Sigmoid colon (tissue), 7 donors: ENCODE data around the gene CARD14. TPM values are rescaled to one million over a fixed set of nuclear protein-coding genes. Genes with fewer than 3 reads are reported as not detected.

Source experiments
- DNase-seq: peaks from one replicate; pipeline ENCODE4 v3.0.0-alpha.2; 2019
- H3K27ac ChIP-seq, 4 donors: fragments of 200-600 bp; sonication (generic); one replicate each; pipeline ENCODE4 v1.5.1; 2016 to 2019; ENCODE audit warnings: mild to moderate bottlenecking in 1 of 4
- H3K27me3 ChIP-seq, 3 donors: fragments of 200-600 bp; sonication (generic); one replicate each; pipeline ENCODE4 v1.5.1; 2019; ENCODE audit warnings: mild to moderate bottlenecking in 1 of 3
- H3K36me3 ChIP-seq, 4 donors: fragments of 200-600 bp; sonication (generic); one replicate each; pipeline ENCODE4 v1.5.1; 2016 to 2019
- H3K4me1 ChIP-seq, 4 donors: fragments of 200-600 bp; sonication (generic); one replicate each; pipeline ENCODE4 v1.5.1; 2017 to 2019
- H3K4me3 ChIP-seq, 4 donors: fragments of 200-600 bp; sonication (generic); one replicate each; pipeline ENCODE4 v1.5.1; 2017 to 2019; ENCODE audit warnings: mild to moderate bottlenecking in 2 of 4, moderate library complexity in 1 of 4
- H3K9me3 ChIP-seq, 4 donors: fragments of 200-600 bp in 3 of 4; sonication (generic) in 3 of 4; one replicate each; pipeline versions ENCODE4 v1.5.1 to v1.6.1; 2013 to 2019
- CTCF ChIP-seq, 4 experiments: fragments of 450-650 bp in 3 of 4; fragments of 200-600 bp in 1 of 4; IDR thresholded peaks; one replicate each; pipeline ENCODE4 v1.5.1; 2016 to 2019; ENCODE audit warnings: antibody characterized with exemption in 4 of 4, mild to moderate bottlenecking in 3 of 4, moderate library complexity in 2 of 4
- EP300 ChIP-seq, 4 donors: sonication (generic); formaldehyde crosslinking; IDR thresholded peaks; one replicate each; pipeline ENCODE4 v1.6.1; 2017; ENCODE audit warnings: antibody characterized with exemption in 4 of 4
- POLR2A ChIP-seq, 2 donors: fragments of 450-650 bp; IDR thresholded peaks; one replicate each; pipeline ENCODE4 v1.6.1; 2016; ENCODE audit warnings: antibody characterized with exemption in 2 of 2, mild to moderate bottlenecking in 2 of 2, moderate library complexity in 2 of 2
- POLR2AphosphoS5 ChIP-seq, 4 donors: sonication (generic); formaldehyde crosslinking; IDR thresholded peaks; one replicate each; pipeline ENCODE4 v1.6.1; 2017; ENCODE audit warnings: antibody characterized with exemption in 4 of 4
- WGBS, 2 donors: extraction: QIAGEN DNeasy Blood & Tissue Kit; methylation state at CpG; one replicate each; pipeline ENCODE4 v1.1.7; 2013; 5-methylcytosine and 5-hydroxymethylcytosine counted together
- intact Hi-C: fragments of 100-400 bp; cut with DNase I; formaldehyde crosslinking; loops from one replicate; pipeline ENCODE4 v1.15.1; 2023
- polyA plus RNA-seq, 3 donors: library from polyadenylated mRNA; stranded (reverse); fragments of 200-250 nt; gene quantifications; one replicate each; pipeline ENCODE4 v1.2.3, GENCODE V29; 2013
- total RNA-seq, 4 donors: library from RNA; depleted of rRNA; stranded (reverse); fragments of >200 nt; gene quantifications; one replicate each; pipeline ENCODE4 v1.1.0, GENCODE V29; 2016
- donor health status: healthy with polysubstance abuse.
- donor health status: Bipolar disorder and iron deficiency.
- donor health status: healthy.

Gene CARD14
- total and polyA plus RNA-seq, 7 donors: 0.23 to 1.8 (median 1.5) TPM; not detected in 4

DNA sequence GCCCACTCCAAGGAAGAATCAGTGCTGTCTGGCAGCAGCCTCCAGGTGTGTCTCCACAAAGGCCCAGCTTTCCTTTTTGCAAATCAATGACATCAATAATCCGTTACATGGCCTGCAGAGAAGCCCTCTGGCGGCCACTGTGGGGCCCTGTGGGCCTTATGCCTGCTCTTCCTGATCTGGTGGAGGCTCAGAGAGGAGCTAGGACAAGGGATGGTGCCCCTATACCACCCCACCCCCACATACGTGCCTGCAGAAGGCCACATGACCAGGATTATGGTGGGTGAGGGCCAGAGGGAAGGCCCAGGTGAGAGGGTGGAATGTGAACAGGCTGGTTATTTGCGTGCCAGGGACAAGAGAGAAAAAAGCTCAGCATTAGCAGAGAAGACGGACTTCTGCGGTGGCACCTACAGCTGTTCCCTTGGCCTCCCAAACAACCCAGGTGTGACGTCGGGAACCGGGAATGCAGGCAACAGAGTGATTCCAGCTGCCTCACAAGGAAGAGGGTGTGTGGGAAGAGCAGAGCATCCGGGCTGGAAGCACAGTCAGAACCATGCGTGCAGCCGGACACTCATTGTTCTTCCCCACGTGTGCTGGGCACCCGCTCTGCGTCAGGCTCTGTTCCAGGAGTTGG, 45.4 kb upstream of the CARD14 start:
- peak in 2 of 4 donors; percentile 14 to 16 for TF ChIP-seq POLR2AphosphoS5 (IDR thresholded peaks at IDR 0.05)
- no peak for TF ChIP-seq CTCF (IDR thresholded peaks at IDR 0.05)
- TF ChIP-seq EP300 (IDR thresholded peaks at IDR 0.05): no peak
- no peak overlapping the region for H3K4me3 ChIP-seq
- 57 to 66% methylated on average over 15 of the region's 15 CpGs for WGBS, 2 donors
- peaks cover 0 to 30% (median 0%) of the 10 kb centered on the region in 3 donors for H3K27me3 ChIP-seq
- intact Hi-C loops: no loop called here
- peaks cover 0 to 5% (median 0%) of the 10 kb centered on the region in 4 donors for H3K36me3 ChIP-seq
- DNase-seq: peak; percentile 60
- H3K9me3 ChIP-seq: no peaks in the 10 kb centered on the region
- H3K27ac ChIP-seq: no peak overlapping the region
- H3K4me1 ChIP-seq: no peaks in the 10 kb centered on the region

DNA sequence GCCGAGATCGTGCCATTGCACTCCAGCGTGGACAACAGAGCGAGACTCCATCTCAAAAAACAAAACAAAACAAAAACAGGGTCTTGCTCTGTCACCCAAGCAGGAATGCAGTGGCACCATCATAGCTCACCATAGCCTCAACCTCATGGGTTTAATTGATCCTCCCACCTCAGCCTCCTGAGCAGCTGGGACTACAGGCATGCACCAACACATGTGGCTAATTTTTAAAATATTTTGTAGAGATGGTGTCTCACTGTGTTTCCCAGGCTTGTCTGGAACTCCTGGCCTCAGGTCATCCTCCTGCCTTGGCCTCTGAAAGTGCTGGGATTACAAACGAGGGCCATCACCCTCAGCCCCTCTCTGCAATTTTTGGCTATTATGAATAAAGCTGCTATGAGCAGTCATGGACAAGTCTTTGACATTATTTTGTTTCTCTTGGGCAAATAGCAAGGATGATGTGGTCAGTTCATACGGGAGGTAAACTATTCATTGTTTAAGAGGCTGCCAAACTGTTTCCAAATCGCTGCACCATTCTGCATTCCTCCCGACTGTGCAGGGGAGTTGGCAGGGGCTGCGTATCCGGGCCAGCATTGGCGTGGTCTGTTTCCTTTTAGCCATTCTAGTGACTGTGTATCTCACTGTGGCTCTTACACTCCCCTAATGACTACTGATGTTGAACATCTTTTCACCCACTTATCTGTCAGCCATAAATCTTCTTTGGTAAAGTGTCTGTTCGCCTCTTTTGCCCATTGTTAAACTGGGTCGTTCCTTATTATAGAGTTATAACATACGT, 44.0 kb upstream of the CARD14 start:
- WGBS, 2 donors: 74% methylated on average over 14 of the region's 14 CpGs
- H3K4me3 ChIP-seq: no peak overlapping the region
- intact Hi-C loops: no loop called here
- TF ChIP-seq POLR2AphosphoS5 (IDR thresholded peaks at IDR 0.05): no peak
- no peak for TF ChIP-seq POLR2A (IDR thresholded peaks at IDR 0.05)
- TF ChIP-seq CTCF (IDR thresholded peaks at IDR 0.05): no peak
- TF ChIP-seq EP300 (IDR thresholded peaks at IDR 0.05): no peak
- H3K4me1 ChIP-seq: no peaks in the 10 kb centered on the region
- no peaks in the 10 kb centered on the region for H3K36me3 ChIP-seq
- H3K9me3 ChIP-seq: no peaks in the 10 kb centered on the region
- H3K27ac ChIP-seq: no peak overlapping the region
- H3K27me3 ChIP-seq: peaks cover 0 to 30% (median 0%) of the 10 kb centered on the region in 3 donors
- peak; percentile 39 for DNase-seq

GRCh38 chr17:80126449-80126715, 43.4 kb upstream of the CARD14 start:
- H3K27ac ChIP-seq: no peak overlapping the region
- H3K4me1 ChIP-seq: no peaks in the 10 kb centered on the region
- WGBS, 2 donors: 80 to 81% methylated on average over 3 of the region's 3 CpGs
- intact Hi-C loops: no loop called here
- DNase-seq: peak; percentile 9
- peaks cover 0 to 30% (median 0%) of the 10 kb centered on the region in 3 donors for H3K27me3 ChIP-seq
- H3K4me3 ChIP-seq: no peak overlapping the region
- H3K36me3 ChIP-seq: no peaks in the 10 kb centered on the region
- TF ChIP-seq CTCF (IDR thresholded peaks at IDR 0.05) (no peak), EP300 (IDR thresholded peaks at IDR 0.05) (no peak), POLR2AphosphoS5 (IDR thresholded peaks at IDR 0.05) (no peak), POLR2A (IDR thresholded peaks at IDR 0.05) (no peak)
- no peaks in the 10 kb centered on the region for H3K9me3 ChIP-seq

DNA sequence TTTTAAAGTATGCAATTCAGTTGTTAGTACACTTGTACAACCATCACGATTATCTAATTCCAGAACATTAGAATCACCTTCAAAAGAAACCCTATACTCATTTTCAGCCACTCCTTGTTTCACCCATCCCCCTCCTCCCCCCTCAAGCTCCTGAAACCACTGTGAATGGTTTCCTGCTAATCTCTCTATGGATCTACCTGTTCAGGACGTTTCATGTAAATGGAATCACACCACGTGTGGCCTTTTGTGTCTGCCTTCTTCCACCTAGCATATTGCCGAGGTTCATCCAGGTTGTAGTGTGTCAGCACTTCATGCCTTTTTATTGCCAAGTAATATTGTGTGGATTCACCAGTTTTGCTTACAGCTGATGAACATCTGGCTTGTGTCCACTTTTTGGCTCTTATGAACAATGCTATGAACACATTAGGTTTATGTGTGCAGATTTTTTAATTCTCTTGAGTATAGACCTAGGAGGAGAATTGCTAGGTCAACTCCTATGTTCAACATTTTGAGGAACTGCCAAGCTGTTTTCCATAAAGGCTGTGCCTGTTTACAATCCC, 40.7 kb upstream of the CARD14 start:
- no peak overlapping the region for H3K27ac ChIP-seq
- H3K9me3 ChIP-seq: no peaks in the 10 kb centered on the region
- peaks cover 0 to 27% (median 0%) of the 10 kb centered on the region in 3 donors for H3K27me3 ChIP-seq
- DNase-seq: no peak
- H3K36me3 ChIP-seq: peaks cover 0 to 12% (median 8%) of the 10 kb centered on the region in 4 donors
- TF ChIP-seq CTCF (IDR thresholded peaks at IDR 0.05): no peak
- no peak for TF ChIP-seq POLR2AphosphoS5 (IDR thresholded peaks at IDR 0.05)
- no peak for TF ChIP-seq EP300 (IDR thresholded peaks at IDR 0.05)
- TF ChIP-seq POLR2A (IDR thresholded peaks at IDR 0.05): no peak
- 22 to 40% methylated on average over 4 of the region's 4 CpGs for WGBS, 2 donors
- no peaks in the 10 kb centered on the region for H3K4me1 ChIP-seq
- intact Hi-C loops: no loop called here
- no peak overlapping the region for H3K4me3 ChIP-seq
